NOMO-1 treated with DMSO at 0.1 percent for 48 hours (cell line): ENCODE results near the gene HNRNPM.
"Not testable (repeated sequence)": the region's sequence is repeated elsewhere in the genome, so short reads cannot be mapped to it uniquely, and the experiment has no call there.

Source experiments
- DNase-seq: peaks from one replicate; lab custom pipeline; 2025; ENCODE audit not compliant: unreplicated experiment; lab: John Stamatoyannopoulos, UW

The HNRNPM gene

GRCh38 chr19:8510589-8511115, 65.9 kb downstream of the HNRNPM start:
- DNase-seq = no peak

DNA sequence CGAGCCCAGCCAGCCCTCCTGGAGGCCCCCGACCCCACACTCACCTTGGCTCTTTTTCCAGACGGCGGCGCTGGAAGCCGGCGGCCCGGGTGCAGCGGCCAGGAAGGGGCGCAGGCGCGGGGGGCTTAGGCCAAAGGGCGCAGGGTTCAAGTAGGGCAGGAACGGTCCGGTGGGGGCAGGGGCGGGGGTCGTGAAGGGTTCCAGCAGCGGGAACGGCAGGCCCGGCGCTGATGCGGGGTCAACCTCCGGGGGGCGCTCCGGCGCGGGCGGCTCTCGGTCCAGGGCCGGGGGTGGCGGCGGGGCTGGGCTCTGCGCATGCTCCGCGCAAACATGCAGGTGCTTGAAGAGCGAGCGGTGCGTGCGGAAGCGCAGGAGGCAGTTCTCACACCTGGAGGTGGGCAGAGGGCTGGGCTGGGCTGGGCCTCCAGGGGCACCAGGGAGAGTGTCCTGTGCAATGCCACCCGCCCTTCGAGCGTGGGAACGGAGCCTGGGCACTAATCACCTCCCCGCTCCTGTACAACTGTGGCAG, 66.9 kb downstream of the HNRNPM start:
- DNase-seq = no peak

DNA sequence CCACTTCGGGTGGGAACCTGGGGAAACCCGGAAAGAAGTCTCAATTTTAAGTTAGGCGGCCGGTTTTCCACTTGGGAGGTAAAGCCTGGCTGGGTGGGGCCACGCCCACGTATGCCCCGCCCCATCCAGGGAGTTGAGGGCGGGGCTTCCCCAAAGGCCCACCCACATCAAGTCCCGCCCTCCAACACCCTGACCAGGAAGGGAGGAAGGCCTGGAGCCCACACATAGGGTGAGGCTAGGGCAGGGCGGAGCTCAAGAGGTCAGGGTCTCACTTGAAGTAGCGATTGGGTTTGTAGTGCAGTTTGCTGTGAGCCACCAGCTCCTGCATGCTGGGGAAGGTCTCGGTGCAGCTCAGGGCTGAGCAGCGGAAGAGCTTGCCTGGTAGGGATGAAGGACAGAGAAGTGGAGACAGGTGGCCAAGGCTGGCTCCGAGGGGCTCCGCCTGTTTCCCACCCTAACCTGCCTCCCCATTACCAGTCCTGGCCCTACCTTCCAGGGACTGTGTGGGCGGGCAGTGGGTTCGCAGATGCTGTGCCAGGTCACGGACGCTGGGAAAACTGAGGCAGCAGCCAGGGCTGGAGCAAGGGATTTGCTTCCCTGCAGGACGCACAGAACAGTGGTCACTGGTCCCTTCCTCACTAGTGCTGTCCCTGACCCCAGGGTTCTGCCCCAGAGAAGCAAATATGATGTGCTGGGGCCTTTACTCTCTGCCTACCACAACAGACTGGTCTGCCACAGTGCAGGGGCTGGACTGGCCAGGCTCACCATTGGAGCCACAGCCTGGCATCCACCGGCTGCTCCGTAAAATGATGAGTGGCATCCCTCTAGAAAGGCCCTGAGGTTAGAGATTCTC, 67.6 kb downstream of the HNRNPM start:
- DNase-seq = peak; percentile 16

DNA sequence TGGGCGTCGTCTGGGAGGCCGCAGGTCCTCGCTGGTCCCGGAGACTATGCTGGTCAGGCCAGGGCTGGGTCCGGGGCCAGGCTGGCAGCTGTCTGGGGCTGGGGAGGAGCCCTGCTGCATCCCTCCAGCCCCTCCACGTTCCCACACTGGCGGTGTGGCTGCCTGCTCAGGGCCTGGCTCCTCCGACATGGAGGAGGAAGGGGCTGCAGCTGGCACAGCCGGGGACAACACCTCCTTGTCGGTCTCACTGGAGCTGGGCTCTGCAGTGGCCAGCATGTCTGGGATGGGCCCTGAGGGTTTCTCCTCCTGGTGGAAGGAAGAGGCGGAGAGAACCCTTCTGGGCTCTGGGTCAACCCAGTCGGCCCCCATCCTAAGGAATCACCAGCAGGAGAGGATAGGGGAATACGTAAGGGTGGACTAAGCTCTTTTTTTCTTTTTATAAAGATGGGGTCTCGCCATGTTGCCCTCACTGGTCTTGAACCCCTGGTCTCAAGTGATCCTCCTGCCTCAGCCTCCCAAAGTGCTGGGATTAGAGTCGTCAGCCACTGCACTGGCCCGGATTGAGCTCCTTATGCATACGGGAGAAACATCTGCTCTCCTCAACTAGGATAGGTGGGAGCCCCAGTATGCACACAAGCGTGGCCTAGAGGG, 68.4 kb downstream of the HNRNPM start:
- no peak for DNase-seq

GRCh38 chr19:8513687-8514504, 69.1 kb downstream of the HNRNPM start, which contains the start of gene ZNF414:
TSS of gene ZNF414 (minus strand) at chr19:8514167. CDS start at chr19:8514046, 121 bp downstream.
- peak; percentile 89 for DNase-seq

GRCh38 chr19:8514505-8515009, 69.8 kb downstream of the HNRNPM start:
- DNase-seq = not testable (repeated sequence)

- peak; percentile 91 for DNase-seq
These were observed 70.5 kb downstream of the HNRNPM start for GRCh38 chr19:8515317-8515716.

- DNase-seq = peak; percentile 71
These were observed 73.0 kb downstream of the HNRNPM start for GRCh38 chr19:8517551-8518442.

- no peak for DNase-seq
These were observed 73.8 kb downstream of the HNRNPM start for GRCh38 chr19:8518536-8518935.

- DNase-seq = no peak
These were observed 74.6 kb downstream of the HNRNPM start for GRCh38 chr19:8519388-8519787.

- DNase-seq = no peak
These were observed 80.6 kb downstream of the HNRNPM start for GRCh38 chr19:8525401-8525684.

DNA sequence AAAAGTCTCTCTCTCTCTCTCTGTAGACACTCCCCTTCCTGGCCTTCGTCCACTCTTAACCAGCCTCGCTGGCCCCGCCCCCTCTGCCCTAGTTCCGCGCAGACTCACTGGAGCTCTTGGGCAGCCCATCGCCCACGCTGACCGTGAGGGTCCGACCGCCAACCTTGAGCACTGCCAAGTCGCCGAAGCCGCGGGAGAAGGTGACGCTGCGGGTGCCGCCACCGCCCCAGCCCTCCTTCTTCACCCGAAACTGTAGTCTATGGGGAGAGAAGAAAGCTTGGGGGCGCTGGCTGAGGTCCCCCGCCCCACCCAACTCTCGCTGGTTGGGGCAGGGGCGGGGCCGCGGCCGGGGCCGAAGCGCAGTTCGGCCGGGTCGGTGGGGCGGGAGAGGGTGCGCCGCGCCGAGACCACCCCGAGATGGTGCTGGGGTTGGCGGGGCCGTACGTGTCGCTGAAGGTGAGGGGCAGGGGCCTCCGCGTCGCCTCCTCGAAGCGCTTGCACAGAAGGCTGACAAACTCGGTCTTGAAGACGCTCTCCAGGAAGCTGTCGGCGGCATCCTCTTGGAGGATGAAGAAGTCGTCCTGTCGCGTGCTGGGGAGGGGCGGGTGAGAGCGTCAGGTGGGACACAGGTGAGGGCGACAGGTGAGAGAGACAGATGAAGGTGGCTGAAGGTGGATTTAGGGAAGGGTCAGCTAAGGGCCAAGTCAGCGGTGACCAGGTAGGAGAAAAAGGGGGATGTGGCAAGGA, 81.7 kb downstream of the HNRNPM start:
- DNase-seq = no peak

DNA sequence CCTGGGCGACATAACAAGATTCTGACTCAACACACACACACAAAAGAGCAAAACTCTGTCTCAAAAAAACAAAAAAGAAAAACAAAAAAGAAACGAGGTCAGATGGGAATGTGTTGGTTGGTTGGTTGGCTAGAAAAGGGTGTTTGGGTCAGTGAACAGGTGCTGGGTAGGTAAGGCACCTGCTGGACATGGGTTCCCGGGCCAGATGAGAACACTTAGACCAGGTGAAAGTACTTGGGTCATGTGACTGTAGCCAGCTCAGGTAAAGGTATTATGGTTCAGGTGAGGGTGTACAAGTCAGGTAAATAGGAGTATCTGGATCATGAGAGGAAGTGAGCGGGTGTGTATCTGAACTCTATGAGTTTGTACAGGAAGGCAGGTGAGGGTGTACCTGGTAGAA, 83.7 kb downstream of the HNRNPM start:
- no peak for DNase-seq

DNA sequence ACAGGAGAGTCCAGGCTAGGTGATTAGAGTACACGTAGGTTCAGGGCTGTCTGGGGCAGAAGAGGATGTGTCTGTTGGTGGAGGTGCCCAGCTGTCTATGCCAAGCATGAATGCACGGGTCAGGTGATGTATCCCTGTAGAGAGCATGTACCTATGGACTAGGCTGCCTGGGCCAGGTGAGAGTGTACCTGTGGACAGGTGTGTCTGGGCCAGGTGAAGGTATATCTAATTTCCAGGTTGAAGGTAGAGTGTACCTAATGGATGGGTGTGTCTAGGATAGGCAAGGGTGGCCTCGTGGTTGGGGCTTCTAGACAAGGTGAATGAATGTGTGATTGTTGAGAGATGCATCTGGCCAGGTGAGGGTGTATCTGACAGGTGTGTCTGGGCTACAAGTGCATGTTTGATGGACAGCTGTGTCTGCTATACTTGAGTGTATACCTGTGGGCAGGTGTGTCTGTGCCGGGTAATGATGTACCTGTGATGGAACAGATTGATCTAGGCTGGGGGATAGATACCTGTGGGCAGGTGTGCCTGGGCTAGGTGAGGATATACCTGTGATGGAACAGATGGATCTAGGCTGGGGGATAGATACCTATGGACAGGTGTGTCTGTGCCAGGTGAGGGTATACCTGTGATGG, 84.7 kb downstream of the HNRNPM start:
- DNase-seq = no peak

GRCh38 chr19:8530061-8530679, 85.4 kb downstream of the HNRNPM start:
- no peak for DNase-seq

- DNase-seq = no peak
These were observed 86.7 kb downstream of the HNRNPM start for GRCh38 chr19:8531470-8531869.

- DNase-seq = no peak
These were observed 87.5 kb downstream of the HNRNPM start for GRCh38 chr19:8532225-8532624.

DNA sequence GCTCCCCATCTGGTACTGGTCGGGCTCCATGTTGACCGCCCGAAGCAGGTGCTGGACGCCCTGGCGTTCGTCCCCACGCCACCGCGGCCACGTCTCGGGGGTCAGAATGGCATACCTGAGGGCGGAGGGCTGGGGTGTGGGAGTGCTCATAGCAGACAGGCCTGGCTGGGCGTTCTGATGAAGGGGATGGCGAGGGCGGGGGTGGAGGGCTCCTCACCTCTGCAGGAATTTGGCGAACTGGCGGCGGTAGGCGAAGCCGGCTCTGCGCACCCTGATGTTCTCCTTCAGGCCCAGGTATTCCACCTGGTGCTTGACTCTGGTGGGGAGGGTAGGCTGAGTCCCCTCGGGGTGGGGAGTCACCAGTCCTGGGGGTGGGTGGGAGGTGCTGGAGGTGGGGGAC, 91.5 kb downstream of the HNRNPM start:
- no peak for DNase-seq
